Erythroblast (primary cell): ENCODE data around the gene MAPT.

Experiments
- GATA1 ChIP-seq: IDR thresholded peaks from 2 replicates; pipeline ENCODE4 v1.6.1; 2011; ENCODE audit warnings: low read depth, mild to moderate bottlenecking, control low read depth, low read length, moderate library complexity
- POLR2A ChIP-seq: IDR thresholded peaks from 2 replicates; pipeline ENCODE4 v1.6.1; 2011; ENCODE audit warnings: mild to moderate bottlenecking, low read length

GRCh38 chr17:45986056-45986455 lies 91.7 kb downstream of the MAPT start:
- no peak for TF ChIP-seq POLR2A
- no peak for TF ChIP-seq GATA1
